WTC11 (cell line): ENCODE data around the gene AMELX. TPM values are rescaled to one million over a fixed set of nuclear protein-coding genes. Genes with fewer than 3 reads are reported as not detected.

Experiments used
- ATAC-seq: fragments of 200-7000 bp; cut with Tn5 transposase; 2 replicates; pipeline ENCODE4 v1.10.0; 2021; ENCODE audit warnings: mild to moderate bottlenecking, moderate library complexity
- CTCF ChIA-PET: fragments of 300-600 bp; sonication (Branson Sonifier 250); formaldehyde crosslinking; loops from one replicate; lab custom pipeline; 2021; ENCODE audit warnings: antibody characterized with exemption; lab: Charles Lee
- POLR2A ChIA-PET: fragments of 350-600 bp; sonication (Branson Sonifier 250); formaldehyde crosslinking; loops from one replicate; lab custom pipeline; 2021; ENCODE audit warnings: antibody characterized with exemption; lab: Charles Lee
- DNase-seq: peaks from one replicate; pipeline ENCODE4 v3.0.0; 2021; ENCODE audit warnings: low spot score
- H3K27ac Mint-ChIP-seq: 2 replicates; pipeline ENCODE4 v1.8.0; 2021; ENCODE audit warnings: mixed read lengths
- H3K27me3 Mint-ChIP-seq: 2 replicates; pipeline ENCODE4 v1.8.0; 2021; ENCODE audit warnings: low read depth, mild to moderate bottlenecking, moderate library complexity, mixed read lengths
- H3K36me3 Mint-ChIP-seq: 2 replicates; pipeline ENCODE4 v1.8.0; 2021; ENCODE audit warnings: mixed read lengths
- H3K4me1 Mint-ChIP-seq: 2 replicates; pipeline ENCODE4 v1.8.0; 2022; ENCODE audit warnings: mixed read lengths
- H3K4me3 Mint-ChIP-seq: 2 replicates; pipeline ENCODE4 v1.8.0; 2021; ENCODE audit warnings: mild to moderate bottlenecking, moderate library complexity, mixed read lengths
- H3K9me3 Mint-ChIP-seq: 2 replicates; pipeline ENCODE4 v1.8.0; 2021; ENCODE audit warnings: mixed read lengths
- ATF6 ChIP-seq: sonication (generic); formaldehyde crosslinking; IDR thresholded peaks from 2 replicates; pipeline ENCODE4 v1.8.1; 2023; ENCODE audit warnings: mild to moderate bottlenecking, missing genetic modification reagents
- CBFB ChIP-seq: sonication (generic); formaldehyde crosslinking; IDR thresholded peaks from 2 replicates; pipeline ENCODE4 v1.8.1; 2022; ENCODE audit warnings: mild to moderate bottlenecking, low read depth, missing genetic modification reagents
- ELF4 ChIP-seq: sonication (generic); formaldehyde crosslinking; IDR thresholded peaks from 2 replicates; pipeline ENCODE4 v1.8.1; 2022; ENCODE audit warnings: low read depth, mild to moderate bottlenecking, moderate library complexity, missing genetic modification reagents
- EMX1 ChIP-seq: fragments of 250-450 bp; sonication (Bioruptor Pico); IDR thresholded peaks from 2 replicates; pipeline ENCODE4 v1.8.0; 2021; ENCODE audit warnings: mild to moderate bottlenecking
- ERG ChIP-seq: fragments of 250-450 bp; sonication (Bioruptor Pico); IDR thresholded peaks from 2 replicates; pipeline ENCODE4 v1.8.0; 2021; ENCODE audit warnings: mild to moderate bottlenecking
- FOXJ3 ChIP-seq: sonication (generic); formaldehyde crosslinking; IDR thresholded peaks from 2 replicates; pipeline ENCODE4 v1.9.0; 2021; ENCODE audit warnings: missing genetic modification reagents, mild to moderate bottlenecking, borderline replicate concordance
- GABPB1 ChIP-seq: sonication (generic); formaldehyde crosslinking; IDR thresholded peaks from 2 replicates; pipeline ENCODE4 v1.8.1; 2023; ENCODE audit warnings: mild to moderate bottlenecking, missing genetic modification reagents
- GTF2I ChIP-seq: fragments of 250-450 bp; sonication (Bioruptor Pico); conservative IDR thresholded peaks from 2 replicates; pipeline ENCODE4 v1.4.0; 2021; ENCODE audit warnings: mild to moderate bottlenecking
- IRF2 ChIP-seq: sonication (generic); formaldehyde crosslinking; IDR thresholded peaks from 2 replicates; pipeline ENCODE4 v1.8.0; 2022; ENCODE audit warnings: low read depth, missing genetic modification reagents, borderline replicate concordance
- SMAD4 ChIP-seq: sonication (generic); formaldehyde crosslinking; IDR thresholded peaks from 2 replicates; pipeline ENCODE4 v1.8.0; 2022; ENCODE audit warnings: mild to moderate bottlenecking, missing genetic modification reagents
- TEAD4 ChIP-seq: sonication (generic); formaldehyde crosslinking; IDR thresholded peaks from 2 replicates; pipeline ENCODE4 v1.8.0; 2022; ENCODE audit warnings: mild to moderate bottlenecking, missing genetic modification reagents
- TP53 ChIP-seq: sonication (generic); formaldehyde crosslinking; IDR thresholded peaks from 2 replicates; pipeline ENCODE4 v1.8.1; 2023; ENCODE audit warnings: mild to moderate bottlenecking, missing genetic modification reagents
- ZBTB43 ChIP-seq: sonication (generic); formaldehyde crosslinking; IDR thresholded peaks from 2 replicates; pipeline ENCODE4 v1.8.1; 2023; ENCODE audit warnings: mild to moderate bottlenecking, missing genetic modification reagents
- ZNF232 ChIP-seq: sonication (generic); formaldehyde crosslinking; IDR thresholded peaks from 2 replicates; pipeline ENCODE4 v1.8.0; 2022; ENCODE audit warnings: mild to moderate bottlenecking, missing genetic modification reagents
- ZNF281 ChIP-seq: sonication (generic); formaldehyde crosslinking; IDR thresholded peaks from 2 replicates; pipeline ENCODE4 v1.8.0; 2023; ENCODE audit warnings: mild to moderate bottlenecking, missing genetic modification reagents
- ZNF425 ChIP-seq: fragments of 250-450 bp; sonication (Bioruptor Pico); conservative IDR thresholded peaks from 2 replicates; pipeline ENCODE4 v1.9.0; 2021; ENCODE audit warnings: mild to moderate bottlenecking
- total RNA-seq: library from RNA; stranded (reverse); gene quantifications from 3 replicates; pipeline ENCODE4 v1.2.3, GENCODE V29; 2021
- TF ChIP-seq, protein P1 (sequence below): sonication (generic); formaldehyde crosslinking; IDR thresholded peaks from 2 replicates; pipeline ENCODE4 v1.8.1; 2023; ENCODE audit warnings: mild to moderate bottlenecking, missing genetic modification reagents, moderate library complexity

The AMELX gene
- total RNA-seq, 1 experiment from 2014 or later = not detected

- POLR2A ChIA-PET = no interaction called here
- ATAC-seq (peak; percentile 46; the same call in 1 of the 2 replicates), DNase-seq (no peak)
- CTCF ChIA-PET = no interaction called here
- Mint-ChIP-seq H3K27ac (no peak overlapping the region; the same call in 1 of the 2 replicates), H3K27me3 (peaks cover 32% of the 10 kb centered on the region), H3K36me3 (no peaks in the 10 kb centered on the region), H3K9me3 (no peaks in the 10 kb centered on the region), H3K4me1 (peaks cover 13% of the 10 kb centered on the region), H3K4me3 (no peak overlapping the region)
- TF ChIP-seq SMAD4 (CRISPR knock-in tag) (no peak), ZNF281 (CRISPR knock-in tag) (no peak), EMX1 (CRISPR knock-in tag) (no peak), IRF2 (CRISPR knock-in tag) (no peak), ZNF425 (CRISPR knock-in tag) (no peak), TP53 (no peak), ZNF232 (CRISPR knock-in tag) (no peak)
- TF ChIP-seq, protein P1, sequence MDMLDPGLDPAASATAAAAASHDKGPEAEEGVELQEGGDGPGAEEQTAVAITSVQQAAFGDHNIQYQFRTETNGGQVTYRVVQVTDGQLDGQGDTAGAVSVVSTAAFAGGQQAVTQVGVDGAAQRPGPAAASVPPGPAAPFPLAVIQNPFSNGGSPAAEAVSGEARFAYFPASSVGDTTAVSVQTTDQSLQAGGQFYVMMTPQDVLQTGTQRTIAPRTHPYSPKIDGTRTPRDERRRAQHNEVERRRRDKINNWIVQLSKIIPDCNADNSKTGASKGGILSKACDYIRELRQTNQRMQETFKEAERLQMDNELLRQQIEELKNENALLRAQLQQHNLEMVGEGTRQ (CRISPR knock-in tag) = no peak
Observed at GRCh38 chrX:11309220-11309619, 16.0 kb downstream of the AMELX start.

DNA sequence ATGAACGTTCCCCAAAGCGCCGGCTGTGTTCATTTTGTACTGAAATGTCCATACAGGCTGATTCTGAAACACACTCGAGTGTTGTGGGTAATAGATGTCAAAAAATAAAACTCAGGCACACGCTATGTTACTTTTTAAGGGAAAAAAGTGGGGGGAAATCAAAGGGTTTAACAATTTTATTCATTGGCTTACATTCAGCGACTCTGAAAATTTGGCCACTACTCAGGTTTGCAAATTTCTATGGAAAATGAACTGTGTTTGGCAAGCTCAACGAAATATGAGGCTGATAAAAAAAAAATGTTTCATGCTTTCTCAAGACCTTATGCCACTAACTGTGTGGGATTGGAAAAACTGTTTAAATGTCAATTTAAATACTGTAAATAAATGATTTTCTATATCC is 18.5 kb downstream of the AMELX start:
- TF ChIP-seq FOXJ3 (CRISPR knock-in tag) (no peak), ATF6 (CRISPR knock-in tag) (no peak), ZBTB43 (CRISPR knock-in tag) (no peak), CBFB (no peak), GTF2I (CRISPR knock-in tag) (no peak), ZNF232 (CRISPR knock-in tag) (no peak), GABPB1 (CRISPR knock-in tag) (no peak), ERG (CRISPR knock-in tag) (no peak), TEAD4 (no peak), ELF4 (CRISPR knock-in tag) (no peak)
- TF ChIP-seq, all 79 proteins: peak for 0

More for the DNA sequence above, 18.5 kb downstream of the AMELX start:
- DNase-seq = no peak
- CTCF ChIA-PET = no interaction called here
- Mint-ChIP-seq H3K9me3 (no peaks in the 10 kb centered on the region), H3K27ac (no peak overlapping the region), H3K4me3 (no peak overlapping the region), H3K36me3 (no peaks in the 10 kb centered on the region), H3K4me1 (peaks cover 6% of the 10 kb centered on the region), H3K27me3 (peaks cover 14% of the 10 kb centered on the region)
- no peak for ATAC-seq
- POLR2A ChIA-PET = no interaction called here
